ENCODE data around the gene TSR2.

Gene TSR2

DNA sequence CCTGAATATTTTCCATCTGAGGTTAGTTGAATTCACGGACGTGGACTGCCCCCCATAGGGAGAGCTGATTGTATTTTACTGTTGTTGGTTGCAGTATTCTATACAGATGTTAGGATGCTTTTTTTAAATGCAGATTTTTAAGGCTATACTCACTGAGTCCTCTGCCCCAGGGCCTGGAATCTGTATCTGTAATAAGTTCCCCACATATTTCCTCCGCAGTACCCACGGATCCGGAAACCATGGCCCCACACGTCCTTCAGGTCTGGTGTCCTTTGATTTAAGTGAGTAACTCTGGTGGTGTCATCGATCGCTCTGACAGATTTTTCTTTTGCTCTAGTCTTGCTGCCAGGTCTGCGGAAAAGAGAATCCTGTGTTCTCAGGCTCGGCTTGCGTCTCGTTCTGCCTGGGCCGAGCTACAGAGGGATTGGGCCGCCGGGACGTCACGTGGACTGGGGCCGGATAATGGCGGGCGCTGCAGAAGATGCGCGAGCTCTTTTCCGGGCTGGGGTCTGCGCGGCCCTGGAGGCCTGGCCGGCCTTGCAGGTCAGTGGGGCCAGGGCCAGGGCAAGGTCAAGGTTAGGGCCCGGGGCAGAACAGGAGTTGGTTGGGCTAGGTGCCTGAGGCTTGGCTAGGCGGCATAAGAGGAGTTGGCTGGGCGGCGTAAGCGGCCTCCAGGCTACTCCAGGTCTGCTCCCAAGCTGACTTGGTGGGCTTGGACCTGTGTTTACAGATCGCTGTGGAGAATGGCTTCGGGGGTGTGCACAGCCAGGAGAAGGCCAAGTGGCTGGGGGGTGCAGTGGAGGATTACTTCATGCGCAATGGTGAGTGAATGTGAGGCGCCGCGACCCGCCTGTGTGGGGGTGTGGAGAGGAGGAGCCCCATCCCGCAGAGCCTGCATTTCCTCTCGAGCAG lies at the start of gene TSR2:
Gene TSR2, plus strand, starts transcription at position 445 of the 912 bp plus-strand sequence. Its CDS starts 18 bp downstream, at position 463.
- peak; percentile 83 for DNase-seq (ENCODE audit: low spot score)

DNA sequence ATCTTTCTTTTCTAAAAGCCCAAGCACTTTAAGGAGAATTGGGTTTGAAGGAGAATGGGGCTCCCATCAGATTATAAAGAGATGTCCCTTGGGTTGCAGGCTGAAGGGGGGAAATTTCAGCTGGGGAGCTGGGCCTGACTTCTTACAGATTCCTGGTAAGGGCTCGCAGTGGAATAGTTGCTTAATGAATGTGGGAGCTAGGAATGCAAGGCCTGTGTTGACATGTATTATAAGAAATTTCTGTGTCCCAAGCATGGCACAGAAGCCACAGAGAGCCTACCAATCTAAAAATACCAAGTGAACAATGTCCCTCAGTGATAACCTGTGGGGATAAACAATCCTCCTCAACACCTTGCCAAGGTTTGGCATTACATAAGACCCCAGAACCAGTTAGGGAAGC lies 43.1 kb upstream of the TSR2 start:
- DNase-seq (ENCODE audit: low spot score), result no peak

- no peak for DNase-seq (ENCODE audit: low spot score)
Observed at GRCh38 chrX:54407266-54407665, 32.9 kb upstream of the TSR2 start.

DNA sequence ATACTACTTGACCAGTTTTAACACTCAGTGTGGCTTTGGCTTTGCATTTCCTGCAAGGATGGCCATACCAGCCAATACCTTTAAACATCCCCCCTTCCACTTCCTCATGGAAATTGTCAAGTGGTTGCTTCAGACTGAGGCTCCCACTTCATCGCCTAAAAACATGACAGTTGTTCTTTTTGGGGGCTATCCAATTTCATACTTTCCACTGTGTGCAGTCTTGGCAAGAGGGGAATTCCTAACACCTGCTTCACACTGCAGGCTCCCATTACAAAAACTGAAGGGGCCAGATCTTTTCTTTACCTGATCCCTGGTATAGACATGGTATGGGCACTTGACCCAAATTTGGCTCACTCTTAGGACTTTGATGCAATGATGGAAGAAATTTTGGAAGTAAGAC lies 28.5 kb upstream of the TSR2 start:
- DNase-seq (ENCODE audit: low spot score), result no peak

GRCh38 chrX:54413753-54414152 lies 26.5 kb upstream of the TSR2 start:
- no peak for DNase-seq (ENCODE audit: low spot score)

GRCh38 chrX:54415534-54416350 lies 24.5 kb upstream of the TSR2 start:
- DNase-seq (ENCODE audit: low spot score), result no peak

DNA sequence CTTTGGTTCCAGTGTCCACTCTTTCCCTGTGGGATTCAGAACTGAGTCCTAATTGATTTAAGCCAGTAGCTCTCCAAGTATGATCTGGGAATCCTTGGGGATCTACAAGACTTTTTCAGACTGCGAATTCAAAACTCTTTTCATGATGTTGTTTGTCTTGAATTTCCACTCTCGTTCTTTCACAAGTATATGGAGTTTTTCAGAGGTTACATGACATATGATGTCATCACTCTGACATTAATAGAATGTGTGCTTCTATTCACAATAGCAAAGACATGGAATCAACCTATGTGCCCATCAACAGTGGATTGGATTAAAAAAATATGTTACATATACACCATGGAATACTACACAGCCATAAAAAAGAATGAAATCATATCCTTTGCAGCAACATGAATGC lies 23.2 kb upstream of the TSR2 start:
- DNase-seq (ENCODE audit: low spot score), result no peak

DNA sequence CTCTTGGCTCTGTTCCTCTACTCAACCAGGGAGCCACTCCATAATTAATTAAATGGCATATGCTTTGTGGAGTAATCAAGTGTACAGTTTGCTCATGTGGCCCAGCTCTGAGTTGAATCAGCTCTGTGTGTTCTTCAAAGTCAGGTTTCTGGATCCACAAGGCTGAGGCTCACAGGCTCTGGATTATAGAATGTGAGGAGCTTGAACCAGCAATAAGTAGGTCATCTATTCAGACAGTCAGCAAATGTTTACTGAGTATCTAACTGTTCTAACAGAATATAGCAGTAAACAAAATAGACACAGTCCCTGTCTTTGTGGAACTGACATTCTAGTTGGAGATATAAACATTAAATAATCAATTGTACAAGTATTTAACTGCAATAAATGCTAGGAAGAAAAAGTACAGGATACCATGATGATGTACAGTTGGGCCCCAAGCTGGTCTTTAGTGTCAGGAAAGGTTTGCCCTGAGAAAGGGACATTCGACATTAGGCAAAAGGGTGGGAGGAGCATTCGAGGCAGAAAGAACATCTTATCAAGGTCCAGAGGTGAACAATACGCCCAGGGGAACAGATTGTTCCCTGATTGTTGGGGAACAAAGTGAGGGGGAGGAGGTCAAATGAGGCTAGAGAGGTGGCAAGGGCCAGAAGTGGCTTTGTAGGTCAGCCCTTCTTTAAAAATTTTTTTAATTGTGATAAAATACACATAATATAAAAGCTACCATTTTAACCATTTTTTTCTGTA lies 20.5 kb upstream of the TSR2 start:
- no peak for DNase-seq (ENCODE audit: low spot score)

DNA sequence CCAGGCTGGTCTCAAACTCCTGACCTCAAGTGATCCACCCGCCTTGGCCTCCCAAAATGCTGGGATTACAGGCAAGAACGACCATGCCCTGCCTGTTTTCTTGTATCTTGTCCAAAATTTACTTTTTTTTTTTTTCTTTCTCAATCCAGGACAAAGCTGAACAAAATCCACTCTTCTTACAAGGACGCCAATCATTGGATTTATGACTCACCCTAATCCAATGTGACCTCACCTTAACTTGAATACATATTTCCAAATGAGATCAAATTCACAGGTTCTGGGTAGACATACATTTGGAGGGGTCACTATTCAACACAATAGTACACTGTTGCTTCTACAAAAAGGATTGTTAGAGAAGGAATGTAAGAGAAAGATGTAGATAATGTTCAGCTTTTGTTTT lies 18.0 kb upstream of the TSR2 start:
- no peak for DNase-seq (ENCODE audit: low spot score)

GRCh38 chrX:54423161-54423888 lies 16.9 kb upstream of the TSR2 start:
- no peak for DNase-seq (ENCODE audit: low spot score)

GRCh38 chrX:54427837-54428424 lies 12.3 kb upstream of the TSR2 start:
- no peak for DNase-seq (ENCODE audit: low spot score)

DNA sequence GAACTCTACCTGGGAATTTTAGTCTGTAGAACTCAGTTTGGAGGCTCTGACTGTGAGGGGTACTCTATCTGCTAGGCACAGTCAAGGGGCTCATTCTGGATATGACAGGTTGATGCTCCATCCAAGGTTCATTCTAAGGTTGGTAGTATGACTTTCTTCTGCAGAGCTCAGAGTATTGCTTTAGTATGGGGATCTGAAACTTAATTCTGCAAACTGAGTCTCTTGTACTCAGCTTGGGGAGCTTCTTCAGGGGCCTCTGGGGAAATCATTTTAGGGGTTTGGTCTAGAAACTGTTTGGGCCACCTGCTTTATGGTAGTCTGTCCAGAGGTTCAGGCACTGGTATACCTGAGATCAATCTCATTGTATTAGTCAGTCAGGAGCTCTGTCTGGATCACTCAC lies 9.7 kb upstream of the TSR2 start:
- DNase-seq (ENCODE audit: low spot score), result no peak

GRCh38 chrX:54435121-54435520 lies 5.1 kb upstream of the TSR2 start:
- DNase-seq (ENCODE audit: low spot score), result no peak

DNA sequence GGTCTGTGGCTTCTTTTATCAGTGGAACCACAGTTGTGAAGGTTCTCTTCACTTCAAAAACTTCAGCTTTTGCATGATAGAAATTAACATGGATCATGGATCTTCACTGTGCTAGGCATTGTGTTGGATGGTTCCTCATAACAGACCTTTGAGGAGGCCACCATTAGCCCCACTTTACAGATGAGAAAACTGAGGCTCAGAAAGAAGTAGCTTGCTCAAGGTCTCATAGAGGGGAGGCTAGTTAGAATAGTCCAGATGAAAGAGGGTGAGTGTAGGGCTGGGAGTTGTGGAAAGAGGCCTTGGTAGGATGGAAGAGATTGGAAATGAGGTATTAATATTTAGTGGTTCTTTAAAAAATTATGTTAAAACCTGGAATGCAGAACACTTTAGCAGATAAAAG lies 2.6 kb downstream of the TSR2 start:
- no peak for DNase-seq (ENCODE audit: low spot score)

GRCh38 chrX:54444752-54445151 lies 4.5 kb downstream of the TSR2 start:
- DNase-seq (ENCODE audit: low spot score), result no peak

GRCh38 chrX:54446084-54446483 lies 5.9 kb downstream of the TSR2 start:
- no peak for DNase-seq (ENCODE audit: low spot score)

- no peak for DNase-seq (ENCODE audit: low spot score)
Observed at GRCh38 chrX:54447461-54447860, 7.3 kb downstream of the TSR2 start.

- no peak for DNase-seq (ENCODE audit: low spot score)
Observed at GRCh38 chrX:54449929-54450328, 9.7 kb downstream of the TSR2 start.

DNA sequence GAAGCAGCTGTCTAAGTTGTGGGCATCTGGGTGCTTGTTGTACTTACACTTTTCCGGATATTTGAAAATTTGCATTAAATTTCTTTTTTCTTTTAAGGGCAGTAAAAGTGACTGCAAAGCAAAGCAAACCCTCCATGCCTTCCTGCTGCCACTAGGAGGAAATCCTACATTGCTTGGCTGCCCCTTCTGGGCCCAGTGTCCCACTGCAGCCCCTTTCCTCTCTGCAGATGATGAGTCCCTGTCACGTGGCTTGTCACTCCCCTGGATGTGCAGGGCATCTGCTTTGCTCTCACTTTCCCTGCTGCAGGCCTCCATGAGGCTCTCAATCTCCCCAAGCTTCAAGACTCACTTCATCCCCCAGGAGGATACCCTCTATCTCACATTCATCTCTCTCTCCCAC lies 12.7 kb downstream of the TSR2 start:
- no peak for DNase-seq (ENCODE audit: low spot score)

GRCh38 chrX:54470054-54470760 lies 30.0 kb downstream of the TSR2 start:
- DNase-seq (ENCODE audit: low spot score), result no peak
